Spleen (tissue), 7 donors: Measurements from ENCODE around the gene TERT.
"Not testable (repeated sequence)": the region's sequence is repeated elsewhere in the genome, so short reads cannot be mapped to it uniquely, and the experiment has no call there.

Experiments used
- CTCF ChIP-seq, 11 experiments: fragments of 200-600 bp in 7 of 11; fragments of 450-650 bp in 4 of 11; sonication (generic) in 4 of 11; IDR thresholded peaks in 8 of 11; conservative IDR thresholded peaks in 3 of 11; 1 replicate in 7 of 11; 2 replicates in 4 of 11; pipeline versions ENCODE4 v1.4.0 to v1.8.0; 2016 to 2021; ENCODE audit warnings: antibody characterized with exemption in 11 of 11, inconsistent platforms in 4 of 11, mild to moderate bottlenecking in 1 of 11
- POLR2A ChIP-seq, 3 donors: fragments of 450-650 bp; IDR thresholded peaks; one replicate each; pipeline ENCODE4 v1.5.1; 2017; ENCODE audit warnings: antibody characterized with exemption in 3 of 3, mild to moderate bottlenecking in 1 of 3
- POLR2AphosphoS5 ChIP-seq, 3 donors: sonication (generic); formaldehyde crosslinking; IDR thresholded peaks; one replicate each; pipeline ENCODE4 v1.5.1; 2017; ENCODE audit warnings: antibody characterized with exemption in 3 of 3
- donor health status: DM: no; HTN: no; CAD: no; lungs with moderate emphysema.
- donor health status: DM: no; HTN: no; CAD: no.
- donor health status: DM: no; HTN: no; CAD: no.

DNA sequence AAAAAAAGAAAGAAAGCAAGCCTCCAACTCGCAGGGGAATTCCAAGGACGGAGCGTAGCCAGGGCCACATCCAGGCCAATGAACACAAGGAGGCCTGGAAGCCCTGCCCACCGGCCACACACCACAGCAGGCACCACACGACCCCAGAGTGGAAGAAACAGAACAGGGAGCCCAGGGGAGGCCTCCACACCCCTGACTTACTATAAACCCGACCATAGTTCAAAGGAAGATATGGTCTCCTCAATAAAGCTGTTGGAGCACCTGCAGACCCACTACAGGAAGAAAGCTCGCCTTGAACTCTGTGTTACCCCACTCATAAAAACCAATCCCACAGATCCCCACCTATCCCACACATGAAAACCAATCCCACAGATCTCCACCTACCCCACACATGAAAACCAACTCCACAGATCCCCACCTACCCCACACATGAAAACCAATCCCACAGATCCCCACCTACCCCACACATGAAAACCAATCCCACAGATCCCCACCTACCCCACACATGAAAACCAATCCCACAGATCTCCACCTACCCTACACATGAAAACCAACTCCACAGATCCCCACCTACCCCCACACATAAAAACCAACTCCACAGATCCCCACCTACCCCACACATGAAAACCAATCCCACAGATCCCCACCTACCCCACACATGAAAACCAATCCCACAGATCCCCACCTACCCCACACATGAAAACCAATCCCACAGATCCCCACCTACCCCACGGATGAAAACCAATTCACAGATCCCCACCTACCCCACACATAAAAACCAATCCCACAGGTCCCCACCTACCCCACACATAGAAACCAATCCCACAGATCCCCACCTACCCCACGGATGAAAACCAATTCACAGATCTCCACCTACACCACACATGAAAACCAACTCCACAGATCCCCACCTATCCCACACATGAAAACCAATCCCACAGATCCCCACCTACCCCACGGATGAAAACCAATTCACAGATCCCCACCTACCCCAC, 19.2 kb downstream of the TERT start:
- not testable (repeated sequence) for TF ChIP-seq CTCF (IDR thresholded peaks at IDR 0.05 in 8 of 11, conservative IDR thresholded peaks at IDR 0.05 in 3 of 11); POLR2AphosphoS5 (IDR thresholded peaks at IDR 0.05); POLR2A (IDR thresholded peaks at IDR 0.05)
